SW 1271 (cell line): ENCODE data around the gene PDCD4.

Source experiments
- DNase-seq, 2 experiments: peaks; one replicate each; lab custom pipeline; 2025; lab: John Stamatoyannopoulos, UW

Gene PDCD4

DNA sequence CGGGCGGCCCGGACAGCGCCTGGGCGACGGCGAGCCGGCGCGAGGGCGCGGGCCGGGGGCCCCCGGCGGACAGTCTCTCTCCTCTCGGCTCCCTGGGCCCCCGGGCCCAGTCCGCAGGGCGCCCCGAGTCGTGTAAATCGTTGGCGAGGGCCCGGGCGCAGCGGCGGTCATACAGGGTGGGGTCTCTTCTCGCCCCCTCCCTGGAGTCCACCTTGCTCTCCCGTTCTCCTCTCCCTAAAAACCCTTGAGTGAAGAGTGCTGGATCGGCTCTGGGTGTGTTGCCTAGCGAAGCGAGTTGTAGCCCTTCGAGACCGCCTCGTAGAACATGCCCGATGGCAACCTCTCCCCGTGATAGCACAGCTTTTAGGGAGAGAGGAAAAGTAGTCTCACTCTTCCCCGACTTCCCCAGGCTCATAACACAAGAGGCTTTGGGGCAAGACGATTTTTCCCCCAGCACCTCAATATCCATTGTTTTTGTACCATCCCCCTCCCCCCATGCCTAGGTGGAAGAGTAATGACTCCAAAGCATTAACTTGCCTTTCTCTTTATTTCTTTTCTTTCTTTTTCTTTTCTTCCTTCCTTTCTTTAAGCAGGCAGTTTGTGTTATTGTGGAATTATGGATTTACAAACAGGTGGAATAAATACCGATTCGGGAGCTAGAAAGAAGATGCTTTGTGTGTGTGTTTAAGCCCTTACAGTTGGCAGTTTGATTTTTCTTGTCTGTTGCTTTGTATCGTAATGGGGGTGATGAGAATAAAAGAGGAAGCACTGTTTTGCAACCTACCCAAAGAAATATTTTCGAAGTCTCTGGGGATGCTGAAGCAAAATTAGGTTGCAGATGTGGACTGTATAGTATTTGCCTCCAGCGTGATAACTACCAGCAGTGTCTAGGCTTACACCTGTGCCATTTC, 48.5 kb downstream of the PDCD4 start:
- DNase-seq = peak; percentile 8 to 25

DNA sequence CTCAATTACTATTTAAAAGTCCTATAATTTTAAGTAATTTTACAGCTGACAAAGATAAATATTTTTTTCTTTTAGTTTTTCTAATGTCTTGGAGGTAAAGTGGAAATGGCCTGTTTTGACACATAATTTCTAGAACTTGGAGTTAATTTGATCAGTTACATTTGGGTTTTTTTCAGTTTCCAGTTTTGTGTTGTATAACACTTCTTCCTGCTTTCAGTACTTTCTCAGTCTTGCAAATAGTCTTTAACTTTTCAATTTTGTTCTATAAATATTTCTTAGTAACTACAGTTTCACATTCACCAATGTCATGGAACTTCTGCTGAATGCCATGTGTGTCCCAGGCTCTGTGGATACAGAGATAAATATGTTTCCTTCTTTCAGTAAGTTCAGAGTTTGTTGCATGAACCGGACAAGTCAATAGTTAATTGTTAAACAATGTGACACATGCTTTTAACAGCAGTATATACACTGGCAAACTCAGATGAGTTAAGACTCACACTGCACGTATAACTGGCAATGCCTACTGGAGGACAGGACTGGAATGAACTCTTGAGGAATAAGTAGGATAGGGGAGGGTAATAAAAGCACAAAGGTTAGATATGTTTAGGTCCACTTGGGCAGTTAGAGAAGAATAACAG, 52.2 kb downstream of the PDCD4 start:
- no peak for DNase-seq

DNA sequence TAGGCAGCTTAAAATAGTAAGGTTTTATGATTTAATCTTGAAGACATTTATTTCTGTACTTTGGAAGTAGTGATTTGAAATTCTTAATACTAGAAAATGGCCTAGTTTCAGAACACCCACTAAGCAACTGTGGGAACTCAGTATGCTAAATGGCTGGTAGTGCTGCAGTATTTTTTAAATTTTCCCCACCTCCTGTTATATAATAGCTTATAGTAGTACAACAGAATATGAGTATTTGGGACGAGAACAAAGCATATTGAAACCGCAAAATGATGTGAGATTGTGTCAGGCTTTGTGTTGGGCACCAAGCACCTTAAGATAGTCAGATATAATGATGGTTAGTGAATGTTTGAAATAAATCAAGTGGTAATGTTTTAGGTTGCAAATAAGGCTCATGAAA, 55.7 kb downstream of the PDCD4 start:
- no peak for DNase-seq

DNA sequence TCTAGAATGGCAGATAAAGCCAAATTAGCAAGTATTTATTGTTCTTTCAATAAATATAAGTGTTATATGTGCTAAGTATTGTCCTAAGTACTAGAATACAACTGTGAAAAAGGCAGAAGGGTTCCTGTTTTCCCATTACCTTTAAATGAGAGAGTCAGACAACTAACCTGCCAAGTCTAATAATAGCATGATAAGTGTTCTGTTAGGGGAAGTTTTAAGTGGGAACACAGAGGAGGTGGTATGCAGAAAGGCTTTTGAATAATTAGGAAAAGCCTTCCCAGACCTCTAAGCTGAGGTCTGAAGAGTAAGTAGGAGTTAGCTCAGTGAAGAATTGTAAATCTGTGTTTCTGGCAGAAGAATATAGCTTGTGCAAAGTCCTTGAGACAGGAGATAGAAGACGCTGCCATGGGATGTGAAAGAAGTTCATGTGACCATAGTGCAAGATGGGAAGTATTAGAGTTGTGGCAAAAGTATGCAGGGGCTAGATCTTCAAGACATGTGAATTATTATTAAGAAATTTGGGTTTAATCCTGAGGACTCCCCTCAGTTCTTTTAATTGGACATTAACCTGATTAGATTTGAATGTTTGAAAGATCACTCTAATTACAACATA, 60.1 kb downstream of the PDCD4 start:
- no peak for DNase-seq

DNA sequence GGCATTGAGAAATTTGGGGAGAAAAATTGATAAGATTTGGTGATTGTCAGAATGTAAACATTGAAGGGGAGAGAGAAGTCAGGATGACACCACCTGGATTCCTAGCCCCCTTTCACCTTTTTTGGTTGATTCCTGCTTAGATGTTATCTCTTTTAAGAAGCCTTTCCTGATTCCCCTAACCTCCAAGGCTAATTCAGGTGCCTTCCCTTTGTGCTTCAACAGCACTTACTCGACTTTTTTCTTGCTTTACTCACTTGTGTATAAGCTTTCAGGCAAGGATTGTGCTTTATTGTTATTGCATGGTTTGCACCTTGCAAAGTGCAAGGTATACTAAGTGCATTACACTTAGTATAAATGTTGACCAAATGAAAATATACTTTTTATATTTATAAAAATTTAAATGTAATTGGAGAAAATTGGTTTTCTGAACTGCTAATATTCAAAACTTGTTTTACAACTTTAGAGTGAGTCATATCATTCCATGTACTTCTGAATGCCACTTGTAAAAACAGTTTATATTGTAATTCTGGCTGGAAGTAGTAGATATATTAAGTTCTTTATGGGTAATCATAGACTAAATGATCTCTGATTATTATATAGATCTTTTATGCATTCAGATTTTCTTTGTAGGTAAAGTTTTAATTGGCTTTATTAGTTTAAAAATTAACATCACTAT, 60.9 kb downstream of the PDCD4 start:
- no peak for DNase-seq

DNA sequence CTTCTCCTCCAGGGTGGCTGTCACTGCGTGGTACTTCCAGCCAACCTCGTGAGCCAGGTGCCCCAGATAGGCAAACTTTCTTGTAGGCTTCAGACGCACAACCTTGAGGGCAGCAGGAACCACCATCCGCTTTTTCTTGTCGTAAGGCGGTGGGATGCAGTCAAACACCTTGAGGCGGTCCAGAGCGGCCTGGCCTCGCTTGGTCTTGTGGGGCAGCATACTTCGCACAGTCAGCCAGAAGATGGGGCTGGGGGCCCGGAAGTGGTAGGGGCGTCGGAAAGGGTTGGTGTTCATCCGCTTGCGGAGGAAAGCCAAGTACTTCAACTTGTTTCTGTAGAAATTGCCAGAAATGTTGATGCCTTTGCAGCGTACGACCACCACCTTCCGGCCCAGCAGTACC, 65.0 kb downstream of the PDCD4 start:
- DNase-seq = no peak

DNA sequence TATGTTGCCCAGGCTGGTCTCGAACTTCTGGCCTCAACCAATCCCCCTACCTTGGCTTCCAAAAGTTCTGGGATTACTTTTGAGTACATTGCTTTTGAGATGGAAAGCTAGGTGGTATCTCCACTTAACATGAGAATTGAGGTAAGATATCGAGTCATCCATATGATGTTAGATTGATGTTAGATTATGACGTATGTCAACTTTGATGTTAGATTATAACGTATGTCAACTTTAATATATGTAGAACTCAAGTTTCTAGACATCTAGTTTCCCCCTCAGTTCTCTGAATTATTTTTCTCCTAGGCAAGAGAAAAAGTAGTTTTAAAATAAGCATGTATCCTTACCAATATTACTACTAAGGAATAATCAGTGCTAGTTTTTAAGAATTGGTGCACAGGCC, 67.7 kb downstream of the PDCD4 start:
- DNase-seq = no peak

DNA sequence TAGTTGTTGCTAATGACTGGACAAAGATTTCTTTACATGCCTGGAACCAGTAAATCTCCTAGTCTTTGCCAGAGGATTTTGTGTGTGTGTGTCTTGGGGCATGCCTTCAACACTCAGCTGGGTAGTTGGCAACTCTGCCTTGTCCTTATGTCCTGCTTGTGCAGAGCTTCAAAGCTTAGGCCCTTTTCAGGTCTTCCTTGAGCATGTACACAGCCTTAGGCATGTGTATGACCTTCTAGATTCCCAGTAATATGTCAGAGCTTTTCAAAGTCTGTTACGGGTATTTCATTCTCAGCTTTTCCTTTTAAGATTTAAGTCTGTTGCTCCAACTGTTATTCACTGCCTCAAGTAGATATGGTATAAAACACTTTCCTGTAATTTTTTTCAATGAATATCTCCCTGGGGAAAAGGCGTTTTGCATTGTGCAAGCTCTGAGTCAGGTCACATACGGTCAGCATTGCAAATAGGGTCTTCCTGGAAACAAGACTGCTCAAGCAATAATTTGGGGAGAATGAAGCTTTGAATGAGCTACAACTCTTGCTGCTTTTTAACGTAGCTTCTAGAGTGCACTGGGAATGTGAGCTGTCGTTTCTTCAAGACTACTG, 73.2 kb downstream of the PDCD4 start:
- DNase-seq = no peak

DNA sequence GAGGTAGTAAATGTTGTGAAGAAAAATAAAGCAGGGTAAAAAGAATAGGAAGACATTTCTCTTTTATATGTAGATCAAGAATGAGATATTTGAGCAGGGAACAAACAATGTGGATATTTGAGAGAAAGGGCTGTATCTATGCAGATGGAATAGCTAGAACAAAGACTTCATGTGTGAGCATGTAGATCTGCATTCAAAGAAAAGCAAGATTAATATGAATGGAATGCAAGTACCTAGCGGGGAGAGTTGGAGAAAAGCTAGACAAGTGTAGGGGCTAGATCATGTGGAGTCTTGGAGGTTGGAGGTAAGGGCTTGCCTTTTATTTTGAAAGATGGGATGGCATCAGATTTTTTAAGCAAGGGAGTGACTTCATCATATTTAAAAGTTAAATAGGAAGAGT, 74.8 kb downstream of the PDCD4 start:
- no peak for DNase-seq

DNA sequence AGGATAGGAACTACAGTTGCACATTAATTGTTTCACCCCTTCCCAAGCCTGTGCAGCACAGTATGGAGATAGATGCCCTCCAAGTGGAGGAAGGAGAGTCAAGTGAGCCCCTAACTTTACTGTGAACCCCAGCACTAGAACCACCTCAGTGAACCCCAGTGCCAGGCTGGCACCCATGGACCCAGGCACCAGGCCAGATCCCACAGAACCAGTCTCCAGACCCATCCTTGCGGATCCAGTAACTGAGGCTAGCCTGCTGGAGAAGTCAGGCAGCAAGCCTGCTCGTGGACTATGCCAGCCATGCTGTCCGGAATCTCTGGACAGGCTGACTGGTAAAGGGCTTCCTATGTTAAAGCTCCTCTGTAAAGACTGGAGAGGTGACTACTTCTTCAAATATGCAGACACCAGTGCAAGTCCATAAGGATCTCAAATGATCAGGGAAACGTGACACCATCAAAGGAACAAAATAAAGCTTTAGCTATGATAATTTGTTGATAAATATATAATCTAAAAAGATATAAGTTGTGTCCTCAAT, 75.4 kb downstream of the PDCD4 start:
- no peak for DNase-seq
